CD14-positive monocyte (primary cell): ENCODE measurements around the gene TRABD2A. TPM values are rescaled to one million over a fixed set of nuclear protein-coding genes. Genes with fewer than 3 reads are reported as not detected.
A peak's percentile ranks its signal among the peaks of the same experiment; 100 is the strongest.

Source experiments
- DNase-seq, 3 donors: peaks; one replicate each; pipeline ENCODE4 v3.0.0-alpha.2; 2011 to 2022
- H2AFZ ChIP-seq: 2 replicates; pipeline ENCODE4 v1.6.0; 2012; ENCODE audit warnings: mild to moderate bottlenecking, low read depth, low read length, inconsistent platforms; ENCODE audit not compliant: insufficient read depth, poor library complexity, severe bottlenecking
- H3K27ac ChIP-seq, 2 donors: 1 replicate in 1 of 2; 2 replicates in 1 of 2; pipeline ENCODE4 v1.5.1; 2012 to 2013; ENCODE audit warnings: low read length in 2 of 2, control low read depth in 1 of 2, inconsistent platforms in 1 of 2, low read depth in 1 of 2, mild to moderate bottlenecking in 1 of 2
- H3K27me3 ChIP-seq, 2 donors: one replicate each; pipeline versions ENCODE4 v1.6.0 to v1.6.1; 2011 to 2013; ENCODE audit warnings: low read length in 2 of 2; ENCODE audit not compliant: control insufficient read depth in 2 of 2, insufficient read depth in 2 of 2
- H3K36me3 ChIP-seq, 2 donors: replicated peaks in 1 of 2; 1 replicate in 1 of 2; 2 replicates in 1 of 2; pipeline versions ENCODE4 v1.5.1 to v1.6.1; 2012 to 2013; ENCODE audit warnings: low read length in 2 of 2, control low read depth in 1 of 2, inconsistent platforms in 1 of 2, mild to moderate bottlenecking in 1 of 2; ENCODE audit not compliant: insufficient read depth in 2 of 2, control insufficient read depth in 1 of 2
- H3K4me1 ChIP-seq, 2 donors: 1 replicate in 1 of 2; 2 replicates in 1 of 2; pipeline versions ENCODE4 v1.5.1 to v1.6.1; 2012 to 2013; ENCODE audit warnings: low read length in 2 of 2, control low read depth in 1 of 2, inconsistent platforms in 1 of 2, mild to moderate bottlenecking in 1 of 2, moderate library complexity in 1 of 2; ENCODE audit not compliant: insufficient read depth in 2 of 2, control insufficient read depth in 1 of 2
- H3K4me2 ChIP-seq: replicated peaks from 2 replicates; pipeline ENCODE3; 2012; ENCODE audit warnings: low read length, moderate library complexity, mild to moderate bottlenecking; ENCODE audit not compliant: poor library complexity, severe bottlenecking; ENCODE audit errors: extremely low read depth
- H3K4me3 ChIP-seq, 3 experiments: fragments of 200-600 bp in 1 of 3; sonication (generic) in 1 of 3; replicated peaks in 1 of 3; 1 replicate in 2 of 3; 2 replicates in 1 of 3; pipeline ENCODE4 v1.5.1; 2011 to 2013; ENCODE audit warnings: low read length in 3 of 3, mild to moderate bottlenecking in 3 of 3, control low read depth in 2 of 3, low read depth in 2 of 3, inconsistent platforms in 1 of 3, moderate library complexity in 1 of 3
- H3K79me2 ChIP-seq: 2 replicates; pipeline ENCODE4 v1.6.0; 2012; ENCODE audit warnings: mild to moderate bottlenecking, control low read depth, inconsistent platforms, low read length, moderate library complexity; ENCODE audit not compliant: insufficient read depth
- H3K9ac ChIP-seq: 2 replicates; pipeline ENCODE4 v1.6.0; 2017; ENCODE audit warnings: low read length, mild to moderate bottlenecking; ENCODE audit not compliant: insufficient read depth, poor library complexity, severe bottlenecking
- H3K9me3 ChIP-seq, 2 donors: replicated peaks in 1 of 2; 1 replicate in 1 of 2; 2 replicates in 1 of 2; pipeline versions ENCODE4 v1.5.1 to v1.6.1; 2012 to 2013; ENCODE audit warnings: low read length in 2 of 2, control low read depth in 1 of 2; ENCODE audit not compliant: control insufficient read depth in 1 of 2, insufficient read depth in 1 of 2
- H4K20me1 ChIP-seq: 2 replicates; pipeline ENCODE4 v1.6.0; 2012; ENCODE audit warnings: mild to moderate bottlenecking, low read length, control low read depth, moderate library complexity; ENCODE audit not compliant: insufficient read depth
- H3K27ac Mint-ChIP-seq, 7 donors: one replicate each; pipeline ENCODE4 v1.8.0; 2020; ENCODE audit warnings: mild to moderate bottlenecking in 7 of 7, mixed read lengths in 7 of 7, moderate library complexity in 6 of 7, inconsistent platforms in 2 of 7
- H3K27me3 Mint-ChIP-seq, 3 donors: one replicate each; pipeline ENCODE4 v1.8.0; 2021 to 2022; ENCODE audit warnings: low read depth in 3 of 3, mild to moderate bottlenecking in 3 of 3, mixed read lengths in 3 of 3, moderate library complexity in 3 of 3, inconsistent platforms in 1 of 3
- H3K36me3 Mint-ChIP-seq, 2 donors: one replicate each; pipeline ENCODE4 v1.8.0; 2020; ENCODE audit warnings: mixed read lengths in 2 of 2, inconsistent platforms in 1 of 2, mild to moderate bottlenecking in 1 of 2
- H3K4me1 Mint-ChIP-seq: one replicate; pipeline ENCODE4 v1.8.0; 2020; ENCODE audit warnings: mild to moderate bottlenecking, mixed read lengths
- H3K4me3 Mint-ChIP-seq, 2 donors: one replicate each; pipeline ENCODE4 v1.8.0; 2020; ENCODE audit warnings: mild to moderate bottlenecking in 2 of 2, mixed read lengths in 2 of 2, moderate library complexity in 1 of 2
- H3K9me3 Mint-ChIP-seq, 7 donors: one replicate each; pipeline ENCODE4 v1.8.0; 2020 to 2022; ENCODE audit warnings: mixed read lengths in 7 of 7, mild to moderate bottlenecking in 6 of 7, moderate library complexity in 6 of 7, inconsistent platforms in 2 of 7
- CTCF ChIP-seq: fragments of 200-600 bp; IDR thresholded peaks from one replicate; pipeline ENCODE4 v1.8.0; 2022; ENCODE audit warnings: antibody characterized with exemption, mild to moderate bottlenecking
- WGBS: methylation state at CpG from one replicate; pipeline ENCODE4 v1.1.5; 2013; ENCODE audit warnings: missing lambda C conversion rate; ENCODE audit not compliant: insufficient coverage; 5-methylcytosine and 5-hydroxymethylcytosine counted together
- intact Hi-C, 2 donors: fragments of 100-400 bp; cut with micrococcal nuclease; formaldehyde crosslinking; loops; one replicate each; pipeline versions ENCODE4 v1.15.0 to v1.15.1; 2023
- polyA plus RNA-seq, 3 donors: library from polyadenylated mRNA; depleted of rRNA in 1 of 3; unstranded in 2 of 3; stranded (reverse) in 1 of 3; fragments of 300-500 nt in 2 of 3; fragments of >200 nt in 1 of 3; fragmentation: Illumina TruSeq in 2 of 3; gene quantifications; 1 replicate in 2 of 3; 2 replicates in 1 of 3; pipeline ENCODE4 v1.2.3, GENCODE V29; 2012 to 2021

Gene TRABD2A
- polyA plus RNA-seq, 3 donors, result 0.53 to 0.95 (median 0.79) TPM

- Histone ChIP-seq H3K79me2 (no peaks in the 10 kb centered on the region), H4K20me1 (no peaks in the 10 kb centered on the region), H3K27ac (peak overlapping the region; percentile 1 to 85), H3K4me3 (peak overlapping the region in 1 of 3 experiments; percentile 11), H2AFZ (no peak overlapping the region), H3K4me2 (peak overlapping the region; percentile 43), H3K4me1 (peaks cover 76 to 81% of the 10 kb centered on the region in 2 donors), H3K9ac (no peak overlapping the region), H3K9me3 (no peaks in the 10 kb centered on the region), H3K36me3 (no peaks in the 10 kb centered on the region), H3K27me3 (no peaks in the 10 kb centered on the region)
- Mint-ChIP-seq H3K4me1 (peaks cover 73% of the 10 kb centered on the region), H3K27ac (peak overlapping the region; percentile 83 to 98 (median 94)), H3K27me3 (peaks cover 0 to 2% (median 0%) of the 10 kb centered on the region in 3 donors), H3K36me3 (peaks cover 3 to 5% of the 10 kb centered on the region in 2 donors), H3K4me3 (no peak overlapping the region), H3K9me3 (peaks cover 0 to 3% (median 2%) of the 10 kb centered on the region in 7 donors)
- intact Hi-C loops, result no loop called here
- DNase-seq, result peak in 1 of 3 donors; percentile 47
- WGBS, result no CpG with 5 or more reads among the region's 1 CpG
- TF ChIP-seq CTCF, result no peak
Measured at GRCh38 chr2:84897773-84898172, 16.9 kb upstream of the TRABD2A start.

- Histone ChIP-seq H3K27me3 (no peaks in the 10 kb centered on the region), H3K79me2 (no peaks in the 10 kb centered on the region), H3K9ac (no peak overlapping the region), H3K9me3 (no peaks in the 10 kb centered on the region), H3K4me2 (no peak overlapping the region), H3K4me3 (no peak overlapping the region), H4K20me1 (no peaks in the 10 kb centered on the region), H3K36me3 (no peaks in the 10 kb centered on the region), H2AFZ (no peak overlapping the region), H3K27ac (peak overlapping the region in 1 of 2 donors; percentile 43), H3K4me1 (peaks cover 73% of the 10 kb centered on the region in 2 donors)
- no peak for TF ChIP-seq CTCF
- peaks cover under 1 to 3% of the 10 kb centered on the region in 2 donors for H3K36me3 Mint-ChIP-seq
- no peak overlapping the region for H3K4me3 Mint-ChIP-seq
- H3K4me1 Mint-ChIP-seq, result peaks cover 64% of the 10 kb centered on the region
- no peak for DNase-seq
- H3K27me3 Mint-ChIP-seq, result peaks cover 0 to 2% (median 2%) of the 10 kb centered on the region in 3 donors
- peak overlapping the region in 2 of 7 donors; percentile 54 to 96 for H3K27ac Mint-ChIP-seq
- intact Hi-C loops, result no loop called here
- 100% methylated on average over 2 of the region's 2 CpGs for WGBS
- H3K9me3 Mint-ChIP-seq, result peaks cover 0 to 2% (median under 1%) of the 10 kb centered on the region in 7 donors
Measured at GRCh38 chr2:84896567-84896966, 15.7 kb upstream of the TRABD2A start.
